K562 (cell line): ENCODE measurements around the gene EXOC4. TPM values are rescaled to one million over a fixed set of nuclear protein-coding genes. Genes with fewer than 3 reads are reported as not detected.

Experiments used
- ATAC-seq: fragments of 200-7000 bp; cut with Tn5 transposase; 3 replicates; pipeline ENCODE4 v1.9.1; 2020; ENCODE audit warnings: moderate library complexity
- BruUV-seq: library from RNA; stranded (reverse); fragments of 400-500 nt; replicated peaks from 2 replicates; lab custom pipeline; 2021; lab: Mats Ljungman, UMichigan
- CTCF ChIA-PET: fragments of 300-600 bp; formaldehyde crosslinking; extraction: SDS; loops from one replicate; lab custom pipeline; 2021; ENCODE audit warnings: low intra/inter-chr PET ratio; lab: Yijun Ruan, JAX
- POLR2A ChIA-PET: fragments of 300-600, 350-650 bp; sonication (Branson Sonifier 250); formaldehyde crosslinking; extraction: SDS; loops from one replicate; lab custom pipeline; 2021; ENCODE audit warnings: antibody characterized with exemption, inconsistent platforms; lab: Yijun Ruan, JAX
- DNase-seq, 4 experiments: peaks; one replicate each; pipeline versions ENCODE4 v3.0.0 to v3.0.0-alpha.2; 2011 to 2018; ENCODE audit warnings: low spot score in 3 of 4, mixed read lengths in 3 of 4; ENCODE audit errors: extremely low read depth in 1 of 4
- FAIRE-seq: peaks from 2 replicates; lab custom pipeline; 2011; peaks lifted over from hg19 to GRCh38; lab: Jason Lieb, UNC
- H2AFZ ChIP-seq: 2 replicates; pipeline ENCODE4 v1.6.0; 2011; ENCODE audit warnings: low read depth, low read length, control low read depth, inconsistent platforms
- H3K27ac ChIP-seq: fragments of 200-600 bp; 3 replicates; pipeline ENCODE4 v1.8.0; 2011; ENCODE audit warnings: low read depth, mild to moderate bottlenecking, control low read depth, inconsistent platforms, low read length, moderate library complexity, mixed read lengths; ENCODE audit errors: extremely low read depth
- H3K27me3 ChIP-seq, 2 experiments: fragments of 300-600 bp in 1 of 2; 2 replicates in 1 of 2; 3 replicates in 1 of 2; pipeline versions ENCODE4 v1.6.0 to v1.8.0; 2011; ENCODE audit warnings: inconsistent platforms in 2 of 2, low read length in 2 of 2, mild to moderate bottlenecking in 1 of 2, mixed read lengths in 1 of 2, moderate library complexity in 1 of 2; ENCODE audit not compliant: control insufficient read depth in 2 of 2, insufficient read depth in 2 of 2
- H3K36me3 ChIP-seq: fragments of 300-600 bp; 3 replicates; pipeline ENCODE4 v1.8.0; 2011; ENCODE audit warnings: mild to moderate bottlenecking, low read length, inconsistent platforms; ENCODE audit not compliant: control insufficient read depth, insufficient read depth
- H3K4me1 ChIP-seq, 2 experiments: fragments of 200-600 bp in 1 of 2; replicated peaks in 1 of 2; 2 replicates in 1 of 2; 3 replicates in 1 of 2; pipeline versions ENCODE4 v1.5.1 to v1.8.0; 2011; ENCODE audit warnings: inconsistent platforms in 2 of 2, low read length in 2 of 2, mild to moderate bottlenecking in 1 of 2, mixed read lengths in 1 of 2, moderate library complexity in 1 of 2; ENCODE audit not compliant: control insufficient read depth in 2 of 2, insufficient read depth in 2 of 2
- H3K4me2 ChIP-seq: 2 replicates; pipeline ENCODE4 v1.6.1; 2011; ENCODE audit warnings: low read length, control low read depth, inconsistent platforms, mixed read lengths; ENCODE audit not compliant: insufficient read depth
- H3K4me3 ChIP-seq: fragments of 200-600 bp; sonication (generic), shearing (Covaris generic); 2 replicates; pipeline ENCODE4 v1.5.1; 2016; ENCODE audit warnings: control low read depth, inconsistent platforms
- H3K79me2 ChIP-seq: fragments of 200-600 bp; 3 replicates; pipeline ENCODE4 v1.8.0; 2011; ENCODE audit warnings: low read length, inconsistent platforms; ENCODE audit not compliant: control insufficient read depth, insufficient read depth
- H3K9ac ChIP-seq, 2 experiments: 2 replicates each; pipeline versions ENCODE4 v1.6.0 to v1.6.1; 2011; ENCODE audit warnings: low read depth in 2 of 2, low read length in 2 of 2, control low read depth in 1 of 2, inconsistent platforms in 1 of 2, mild to moderate bottlenecking in 1 of 2, mixed read lengths in 1 of 2; ENCODE audit not compliant: insufficient read depth in 1 of 2
- H3K9me1 ChIP-seq: one replicate; pipeline ENCODE4 v1.6.0; 2011; ENCODE audit warnings: inconsistent platforms, mild to moderate bottlenecking, low read length, moderate library complexity; ENCODE audit not compliant: control insufficient read depth, insufficient read depth
- H3K9me3 ChIP-seq: replicated peaks from 2 replicates; pipeline ENCODE4 v1.5.1; 2011; ENCODE audit warnings: low read depth, low read length, inconsistent platforms; ENCODE audit not compliant: control insufficient read depth, insufficient read depth
- H4K20me1 ChIP-seq: replicated peaks from 2 replicates; pipeline ENCODE4 v1.6.1; 2011; ENCODE audit warnings: low read length, inconsistent platforms, mixed read lengths; ENCODE audit not compliant: control insufficient read depth, insufficient read depth
- CCAR2 ChIP-seq: fragments of 200-400 bp; formaldehyde crosslinking; IDR thresholded peaks from 2 replicates; pipeline ENCODE4 v1.6.1; 2017; ENCODE audit warnings: mild to moderate bottlenecking, low read depth, low read length
- CCNT2 ChIP-seq: IDR thresholded peaks from 2 replicates; pipeline ENCODE4 v1.6.1; 2011; ENCODE audit warnings: borderline replicate concordance, low read depth, mild to moderate bottlenecking, moderate library complexity, mixed read lengths, low read length; ENCODE audit not compliant: insufficient read length; ENCODE audit errors: extremely low read depth
- CXXC5 ChIP-seq: fragments of 250-450 bp; sonication (Bioruptor Pico); IDR thresholded peaks from 2 replicates; pipeline ENCODE4 v1.8.0; 2022; ENCODE audit warnings: inconsistent platforms, mild to moderate bottlenecking, moderate library complexity
- ETV1 ChIP-seq: fragments of 450-650 bp; conservative IDR thresholded peaks from 2 replicates; pipeline ENCODE4 v1.6.1; 2016; ENCODE audit warnings: missing genetic modification characterization, control low read depth, low read depth, missing compliant biosample characterization
- KAT8 ChIP-seq: fragments of 450-650 bp; IDR thresholded peaks from 2 replicates; pipeline ENCODE4 v1.6.1; 2016; ENCODE audit warnings: low read depth, mild to moderate bottlenecking
- KHSRP ChIP-seq: fragments of 450-650 bp; IDR thresholded peaks from 2 replicates; pipeline ENCODE4 v1.6.1; 2017
- MED1 ChIP-seq: sonication (generic); formaldehyde crosslinking; IDR thresholded peaks from 2 replicates; pipeline ENCODE4 v1.8.1; 2023; ENCODE audit warnings: missing genetic modification reagents, borderline replicate concordance
- SNIP1 ChIP-seq: fragments of 450-650 bp; IDR thresholded peaks from 2 replicates; pipeline ENCODE4 v1.7.1; 2017; ENCODE audit warnings: low read depth, mild to moderate bottlenecking
- SRSF1 ChIP-seq: fragments of 200-400 bp; formaldehyde crosslinking; IDR thresholded peaks from 2 replicates; pipeline ENCODE4 v1.6.1; 2017; ENCODE audit warnings: mild to moderate bottlenecking, low read depth, low read length, moderate library complexity
- SRSF7 ChIP-seq: fragments of 200-400 bp; formaldehyde crosslinking; optimal IDR thresholded peaks from 2 replicates; pipeline ENCODE3; 2017; ENCODE audit warnings: mild to moderate bottlenecking, low read depth, low read length
- TARDBP ChIP-seq: fragments of 450-650 bp; IDR thresholded peaks from 2 replicates; pipeline ENCODE4 v1.6.1; 2016
- TGIF2 ChIP-seq: sonication (generic); formaldehyde crosslinking; IDR thresholded peaks from 2 replicates; pipeline ENCODE4 v1.8.1; 2022; ENCODE audit warnings: mild to moderate bottlenecking, missing genetic modification reagents, moderate library complexity
- ZNF121 ChIP-seq: sonication (generic); formaldehyde crosslinking; conservative IDR thresholded peaks from 2 replicates; pipeline ENCODE4 v1.8.0; 2022; ENCODE audit warnings: missing genetic modification reagents
- ZNF263 ChIP-seq: sonication (generic); formaldehyde crosslinking; IDR thresholded peaks from 2 replicates; pipeline ENCODE4 v1.8.0; 2022; ENCODE audit warnings: mild to moderate bottlenecking, missing genetic modification reagents, borderline replicate concordance
- WGBS: fragments of 100-300 bp; shearing (Covaris generic); methylation state at CpG from one replicate; pipeline ENCODE4 v1.1.6; 2016; ENCODE audit warnings: low coverage, mixed read lengths; ENCODE audit not compliant: insufficient coverage; ENCODE audit errors: missing lambda C conversion rate; 5-methylcytosine and 5-hydroxymethylcytosine counted together
- in situ Hi-C: fragments of 300-500 bp; cut with MboI; formaldehyde crosslinking; loops from 4 replicates; pipeline ENCODE4 v1.15.0; 2018; ENCODE audit warnings: inconsistent platforms, mixed read lengths
- intact Hi-C: fragments of 100-400 bp; cut with micrococcal nuclease; formaldehyde crosslinking; loops from 2 replicates; pipeline ENCODE4 v1.14.2; 2022
- polyA plus RNA-seq, 8 experiments: library from polyadenylated mRNA; depleted of rRNA in 4 of 8; stranded (reverse) in 5 of 8; unstranded in 3 of 8; fragments of >200 nt; fragmentation: Nextera tagmentation in 2 of 8; fragmentation: Illumina TruSeq in 1 of 8; extraction: Ambion mirVana in 2 of 8; extraction: Trizol in 1 of 8; gene quantifications; 2 replicates each; pipeline versions ENCODE4 v1.2.1 to v1.2.3, GENCODE V29; 2011 to 2014; ENCODE audit warnings: inconsistent platforms in 1 of 8, missing spikeins in 1 of 8
- total RNA-seq, 7 experiments: library from RNA; depleted of rRNA in 6 of 7; stranded (reverse); fragments of >200 nt in 6 of 7; fragmentation: Illumina TruSeq in 2 of 7; extraction: Trizol in 2 of 7; gene quantifications; 2 replicates each; pipeline versions ENCODE4 v1.2.1 to v1.2.3, GENCODE V29; 2011 to 2021; ENCODE audit warnings: low replicate concordance in 1 of 7
- TF ChIP-seq, protein P1 (sequence below): sonication (generic); formaldehyde crosslinking; IDR thresholded peaks from 2 replicates; pipeline ENCODE4 v1.9.0; 2022; ENCODE audit warnings: mild to moderate bottlenecking, missing genetic modification reagents
- TF ChIP-seq, protein P2 (sequence below): fragments of 250-450 bp; sonication (Bioruptor Pico); IDR thresholded peaks from 2 replicates; pipeline ENCODE4 v1.5.0; 2021
- TF ChIP-seq, protein P3 (sequence below): fragments of 250-450 bp; sonication (Bioruptor Pico); IDR thresholded peaks from 2 replicates; pipeline ENCODE4 v1.8.0; 2021; ENCODE audit warnings: moderate library complexity, mild to moderate bottlenecking, inconsistent platforms
- TF ChIP-seq, protein P4 (sequence below): fragments of 450-650 bp; IDR thresholded peaks from 2 replicates; pipeline ENCODE4 v1.6.1; 2016
- TF ChIP-seq, protein P5 (sequence below): fragments of 250-450 bp; sonication (Bioruptor Pico); IDR thresholded peaks from 2 replicates; pipeline ENCODE4 v1.5.0; 2021

EXOC4 gene
- total and polyA plus RNA-seq, 9 of the 15 experiments (the other 6 are each of a cell fraction or from before 2014, with no cell fraction given) = 18.5 to 73.1 (median 46.6) TPM

DNA sequence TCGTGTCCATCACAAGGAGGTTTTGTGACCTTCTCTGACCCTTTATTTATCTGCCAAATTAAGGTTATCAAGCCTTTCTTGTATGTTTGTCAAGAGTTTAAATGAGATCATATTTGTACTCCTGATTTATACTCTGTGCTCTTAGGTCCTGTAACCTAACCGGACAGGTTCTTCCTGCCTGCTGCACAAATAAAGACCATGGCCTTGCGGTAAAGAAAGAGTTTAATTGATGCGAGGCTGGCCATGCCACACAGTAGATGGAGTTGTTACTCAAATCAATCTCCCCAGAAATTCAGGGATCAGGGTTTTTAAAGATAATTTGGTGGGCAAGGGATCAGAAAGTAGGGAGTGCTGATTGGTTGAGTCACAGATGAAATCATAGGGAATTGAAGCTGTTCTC lies 794.8 kb downstream of the EXOC4 start:
- POLR2A ChIA-PET = interaction anchor here (1.4 to 1.5 kb wide), 2 partner anchors 10 to 14 kb away, joined by 3 read pairs; no protein-coding TSS in a partner anchor
- Histone ChIP-seq H3K36me3 (no peaks in the 10 kb centered on the region), H3K4me3 (no peak overlapping the region), H3K27me3 (no peaks in the 10 kb centered on the region), H3K4me2 (no peak overlapping the region), H3K79me2 (no peaks in the 10 kb centered on the region), H3K4me1 (peaks cover 0 to 9% of the 10 kb centered on the region in 2 experiments; a peak in 2 of 5 replicates), H2AFZ (no peak overlapping the region), H3K9me3 (no peaks in the 10 kb centered on the region), H3K27ac (no peak overlapping the region), H3K9ac (no peak overlapping the region), H3K9me1 (no peaks in the 10 kb centered on the region), H4K20me1 (no peaks in the 10 kb centered on the region)
- BruUV-seq = no TSS peak
- intact Hi-C loops = no loop called here
- TF ChIP-seq TGIF2 (CRISPR knock-in tag) (no peak), SNIP1 (no peak), CCAR2 (no peak), ZNF263 (CRISPR knock-in tag) (no peak), TARDBP (no peak), ETV1 (no peak), SRSF7 (no peak), CXXC5 (CRISPR knock-in tag) (no peak), KHSRP (no peak), ZNF121 (no peak), MED1 (CRISPR knock-in tag) (no peak), KAT8 (no peak), CCNT2 (no peak), SRSF1 (no peak)
- TF ChIP-seq, protein P1, sequence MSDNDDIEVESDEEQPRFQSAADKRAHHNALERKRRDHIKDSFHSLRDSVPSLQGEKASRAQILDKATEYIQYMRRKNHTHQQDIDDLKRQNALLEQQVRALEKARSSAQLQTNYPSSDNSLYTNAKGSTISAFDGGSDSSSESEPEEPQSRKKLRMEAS (CRISPR knock-in tag) = no peak
- TF ChIP-seq, protein P2, sequence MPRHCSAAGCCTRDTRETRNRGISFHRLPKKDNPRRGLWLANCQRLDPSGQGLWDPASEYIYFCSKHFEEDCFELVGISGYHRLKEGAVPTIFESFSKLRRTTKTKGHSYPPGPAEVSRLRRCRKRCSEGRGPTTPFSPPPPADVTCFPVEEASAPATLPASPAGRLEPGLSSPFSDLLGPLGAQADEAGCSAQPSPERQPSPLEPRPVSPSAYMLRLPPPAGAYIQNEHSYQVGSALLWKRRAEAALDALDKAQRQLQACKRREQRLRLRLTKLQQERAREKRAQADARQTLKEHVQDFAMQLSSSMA = no peak
- TF ChIP-seq, protein P3, sequence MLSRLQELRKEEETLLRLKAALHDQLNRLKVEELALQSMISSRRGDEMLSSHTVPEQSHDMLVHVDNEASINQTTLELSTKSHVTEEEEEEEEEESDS (CRISPR knock-in tag) = no peak
- TF ChIP-seq, protein P4, sequence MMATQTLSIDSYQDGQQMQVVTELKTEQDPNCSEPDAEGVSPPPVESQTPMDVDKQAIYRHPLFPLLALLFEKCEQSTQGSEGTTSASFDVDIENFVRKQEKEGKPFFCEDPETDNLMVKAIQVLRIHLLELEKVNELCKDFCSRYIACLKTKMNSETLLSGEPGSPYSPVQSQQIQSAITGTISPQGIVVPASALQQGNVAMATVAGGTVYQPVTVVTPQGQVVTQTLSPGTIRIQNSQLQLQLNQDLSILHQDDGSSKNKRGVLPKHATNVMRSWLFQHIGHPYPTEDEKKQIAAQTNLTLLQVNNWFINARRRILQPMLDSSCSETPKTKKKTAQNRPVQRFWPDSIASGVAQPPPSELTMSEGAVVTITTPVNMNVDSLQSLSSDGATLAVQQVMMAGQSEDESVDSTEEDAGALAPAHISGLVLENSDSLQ = no peak
- TF ChIP-seq, protein P5, sequence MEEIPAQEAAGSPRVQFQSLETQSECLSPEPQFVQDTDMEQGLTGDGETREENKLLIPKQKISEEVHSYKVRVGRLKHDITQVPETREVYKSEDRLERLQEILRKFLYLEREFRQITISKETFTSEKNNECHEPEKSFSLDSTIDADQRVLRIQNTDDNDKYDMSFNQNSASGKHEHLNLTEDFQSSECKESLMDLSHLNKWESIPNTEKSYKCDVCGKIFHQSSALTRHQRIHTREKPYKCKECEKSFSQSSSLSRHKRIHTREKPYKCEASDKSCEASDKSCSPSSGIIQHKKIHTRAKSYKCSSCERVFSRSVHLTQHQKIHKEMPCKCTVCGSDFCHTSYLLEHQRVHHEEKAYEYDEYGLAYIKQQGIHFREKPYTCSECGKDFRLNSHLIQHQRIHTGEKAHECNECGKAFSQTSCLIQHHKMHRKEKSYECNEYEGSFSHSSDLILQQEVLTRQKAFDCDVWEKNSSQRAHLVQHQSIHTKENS (CRISPR knock-in tag) = no peak
- no peak for ATAC-seq
- WGBS = 58% methylated on average over 4 of the region's 4 CpGs
- DNase-seq = no peak
- CTCF ChIA-PET = no interaction called here
- in situ Hi-C loops = no loop called here
- no peak for FAIRE-seq
